ENCODE results near the gene TTC33.

DNA sequence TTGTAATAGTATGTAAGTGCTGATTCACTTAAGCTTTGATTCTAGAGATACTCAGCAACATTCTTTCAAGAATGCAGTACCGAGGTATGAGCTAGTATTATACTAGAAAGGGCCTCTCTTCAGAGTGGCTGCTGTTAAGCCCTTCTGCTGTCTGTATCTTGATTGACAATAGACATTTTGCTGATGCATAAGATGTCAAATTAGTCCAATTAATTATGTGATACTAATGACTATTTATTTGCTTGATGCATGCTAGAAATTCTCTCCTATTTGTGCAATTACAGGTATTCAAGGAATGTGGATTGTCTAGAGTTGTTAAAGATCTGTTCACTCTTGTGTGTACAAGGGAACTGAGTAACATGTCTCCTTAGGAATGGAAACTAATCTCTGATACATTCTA is 168.4 kb downstream of the TTC33 start:
- TF ChIP-seq MXD4 (CRISPR knock-in tag; IDR thresholded peaks at IDR 0.05): no peak
- no peak for TF ChIP-seq YY1 (IDR thresholded peaks at IDR 0.05; ENCODE audit: insufficient read depth, insufficient replicate concordance, low read depth, low read length)
- no peak for TF ChIP-seq TCF12 (IDR thresholded peaks at IDR 0.05)
- no peak for TF ChIP-seq TCF12 (CRISPR knock-in tag; IDR thresholded peaks at IDR 0.05)
- no peak for TF ChIP-seq TCF7L2 (IDR thresholded peaks at IDR 0.05; ENCODE audit: low read depth, low read length)
- no peak for TF ChIP-seq ARNT2 (CRISPR knock-in tag; IDR thresholded peaks at IDR 0.05; ENCODE audit: low read depth)
- no peak for TF ChIP-seq ZNF34 (CRISPR knock-in tag; IDR thresholded peaks at IDR 0.05; ENCODE audit: borderline replicate concordance)
- TF ChIP-seq EEA1 (CRISPR knock-in tag; IDR thresholded peaks at IDR 0.05; ENCODE audit: borderline replicate concordance): no peak
- TF ChIP-seq, protein P1, sequence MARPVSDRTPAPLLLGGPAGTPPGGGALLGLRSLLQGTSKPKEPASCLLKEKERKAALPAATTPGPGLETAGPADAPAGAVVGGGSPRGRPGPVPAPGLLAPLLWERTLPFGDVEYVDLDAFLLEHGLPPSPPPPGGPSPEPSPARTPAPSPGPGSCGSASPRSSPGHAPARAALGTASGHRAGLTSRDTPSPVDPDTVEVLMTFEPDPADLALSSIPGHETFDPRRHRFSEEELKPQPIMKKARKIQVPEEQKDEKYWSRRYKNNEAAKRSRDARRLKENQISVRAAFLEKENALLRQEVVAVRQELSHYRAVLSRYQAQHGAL (CRISPR knock-in tag; IDR thresholded peaks at IDR 0.05; ENCODE audit: not compliant biosample characterization): no peak
- TF ChIP-seq, protein P2, sequence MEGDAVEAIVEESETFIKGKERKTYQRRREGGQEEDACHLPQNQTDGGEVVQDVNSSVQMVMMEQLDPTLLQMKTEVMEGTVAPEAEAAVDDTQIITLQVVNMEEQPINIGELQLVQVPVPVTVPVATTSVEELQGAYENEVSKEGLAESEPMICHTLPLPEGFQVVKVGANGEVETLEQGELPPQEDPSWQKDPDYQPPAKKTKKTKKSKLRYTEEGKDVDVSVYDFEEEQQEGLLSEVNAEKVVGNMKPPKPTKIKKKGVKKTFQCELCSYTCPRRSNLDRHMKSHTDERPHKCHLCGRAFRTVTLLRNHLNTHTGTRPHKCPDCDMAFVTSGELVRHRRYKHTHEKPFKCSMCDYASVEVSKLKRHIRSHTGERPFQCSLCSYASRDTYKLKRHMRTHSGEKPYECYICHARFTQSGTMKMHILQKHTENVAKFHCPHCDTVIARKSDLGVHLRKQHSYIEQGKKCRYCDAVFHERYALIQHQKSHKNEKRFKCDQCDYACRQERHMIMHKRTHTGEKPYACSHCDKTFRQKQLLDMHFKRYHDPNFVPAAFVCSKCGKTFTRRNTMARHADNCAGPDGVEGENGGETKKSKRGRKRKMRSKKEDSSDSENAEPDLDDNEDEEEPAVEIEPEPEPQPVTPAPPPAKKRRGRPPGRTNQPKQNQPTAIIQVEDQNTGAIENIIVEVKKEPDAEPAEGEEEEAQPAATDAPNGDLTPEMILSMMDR (CRISPR knock-in tag; IDR thresholded peaks at IDR 0.05): no peak
- TF ChIP-seq MAFK (conservative IDR thresholded peaks at IDR 0.05 in 1 of 2, IDR thresholded peaks at IDR 0.05 in 1 of 2; ENCODE audit: low read length in 2 of 2): no peak
